Measurements from ENCODE around the gene PLA2G4A.

PLA2G4A gene
- long read RNA-seq, donor 1, partial matches to known transcripts: 0 of 4 reads
- long read RNA-seq, donor 1, other reads (novel, unspliced or antisense): 0 of 4 reads
- long read RNA-seq, donor 2: 0 reads
- long read RNA-seq, donor 3: 0 reads
- long read RNA-seq, donor 4: 0 reads
- long read RNA-seq, donor 5, partial matches to known transcripts: 0 of 1 reads
- long read RNA-seq, donor 5, other reads (novel, unspliced or antisense): 0 of 1 reads
- long read RNA-seq, donor 6, partial matches to known transcripts: 0 of 1 reads
- long read RNA-seq, donor 6, other reads (novel, unspliced or antisense): 0 of 1 reads
- long read RNA-seq, donor 7, partial matches to known transcripts: 0 of 1 reads
- long read RNA-seq, donor 7, other reads (novel, unspliced or antisense): 0 of 1 reads
- long read RNA-seq, donor 8, partial matches to known transcripts: 0 of 2 reads
- long read RNA-seq, donor 8, other reads (novel, unspliced or antisense): 0 of 2 reads

DNA sequence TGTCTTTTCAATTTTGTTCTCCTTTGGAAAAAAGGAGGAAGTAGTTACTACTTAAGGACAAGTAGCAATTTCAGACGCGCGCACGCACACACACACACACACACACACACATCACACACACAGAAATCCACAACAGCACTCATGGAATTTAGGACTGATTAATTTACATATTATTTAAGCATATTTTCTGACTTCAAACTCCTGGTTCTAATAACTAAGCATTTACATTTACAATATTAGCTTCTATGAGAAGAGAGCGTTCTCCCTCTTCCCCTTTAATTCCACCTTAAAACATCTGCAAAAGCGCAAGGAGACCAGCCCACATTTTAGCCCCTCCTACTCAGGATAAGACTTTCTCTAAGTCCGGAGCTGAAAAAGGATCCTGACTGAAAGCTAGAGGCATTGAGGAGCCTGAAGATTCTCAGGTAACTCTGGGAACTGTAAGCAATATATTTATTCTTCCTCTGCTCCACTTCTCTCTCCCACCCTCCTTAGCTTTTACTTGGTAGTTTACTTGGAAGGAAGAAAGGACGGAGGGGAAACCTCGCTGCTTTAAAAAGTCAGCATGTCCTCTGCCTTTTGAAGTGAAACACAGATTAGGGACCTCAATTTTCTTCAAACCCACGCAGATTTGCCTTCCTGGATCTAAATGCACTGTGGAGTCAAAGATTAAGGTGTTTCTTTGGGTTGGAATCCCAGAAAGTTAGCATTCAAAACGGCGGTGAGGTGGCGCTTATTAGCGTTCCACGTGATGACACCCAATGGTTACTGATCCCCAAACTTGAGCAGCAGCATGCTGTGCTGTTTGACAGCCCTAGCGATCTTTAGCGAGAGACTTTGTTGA is at the start of gene PLA2G4A:
Gene PLA2G4A (plus strand): TSS at position 339 of the 844 bp plus-strand sequence. CDS start 25,406 bp downstream, outside the sequence.
- peak; percentile 46 for DNase-seq

DNA sequence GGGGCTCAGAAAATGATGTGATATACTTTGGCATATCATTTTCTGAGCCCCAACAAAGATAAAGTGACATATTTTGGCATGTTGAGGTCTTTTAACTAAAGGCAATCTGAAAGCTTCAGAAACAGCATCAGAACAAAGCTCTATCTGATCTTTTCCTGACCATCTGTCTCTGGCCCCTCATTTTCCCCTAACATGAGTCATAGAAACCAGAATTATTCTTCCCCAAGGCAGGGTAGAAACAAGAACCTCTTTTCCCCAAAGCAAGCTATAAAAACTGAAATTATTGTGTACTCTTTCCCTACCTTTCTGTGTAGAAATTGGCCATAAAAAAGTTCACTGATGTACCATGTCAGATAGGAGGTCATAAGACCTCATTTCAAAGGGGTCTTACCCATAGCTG is 48.7 kb upstream of the PLA2G4A start:
- DNase-seq: no peak

DNA sequence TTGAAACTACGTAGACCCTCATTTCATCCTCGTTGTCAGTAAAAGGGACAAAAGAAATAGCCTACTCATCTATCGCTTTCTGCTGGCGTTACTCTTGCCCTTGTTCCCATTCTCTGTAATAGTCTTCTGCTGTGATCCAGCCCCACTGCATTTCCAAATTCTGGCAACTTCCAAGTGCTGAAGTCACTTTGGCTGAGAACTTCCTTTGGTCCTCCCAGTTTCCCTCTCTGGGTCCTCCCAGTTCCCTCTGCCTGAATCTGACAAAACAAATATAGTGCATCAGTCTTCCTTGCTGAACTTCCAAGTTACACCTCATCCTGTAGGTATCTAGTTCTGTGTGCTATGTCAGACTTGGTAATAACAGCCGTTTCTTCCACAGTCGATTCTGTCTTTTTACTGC is 47.0 kb upstream of the PLA2G4A start:
- DNase-seq: no peak

DNA sequence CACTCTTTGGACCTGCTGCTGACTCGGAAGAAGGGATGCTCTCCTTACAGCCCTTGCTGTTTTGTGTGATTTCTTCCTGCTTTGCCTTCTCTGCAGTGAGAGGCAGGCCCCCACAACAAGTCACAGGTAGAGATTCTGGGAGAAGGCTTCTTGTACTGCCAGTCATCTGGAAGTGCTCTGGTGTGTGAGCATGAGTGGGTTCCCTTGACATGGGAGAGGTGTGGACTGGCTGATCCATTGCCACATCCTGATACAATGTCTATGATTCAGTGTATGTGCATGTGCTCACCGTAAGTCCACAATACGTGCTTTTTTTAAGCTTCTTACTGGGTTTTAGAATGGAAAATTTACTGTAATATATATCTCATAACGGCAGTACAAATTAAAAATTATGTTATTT is 46.0 kb upstream of the PLA2G4A start:
- DNase-seq: no peak

DNA sequence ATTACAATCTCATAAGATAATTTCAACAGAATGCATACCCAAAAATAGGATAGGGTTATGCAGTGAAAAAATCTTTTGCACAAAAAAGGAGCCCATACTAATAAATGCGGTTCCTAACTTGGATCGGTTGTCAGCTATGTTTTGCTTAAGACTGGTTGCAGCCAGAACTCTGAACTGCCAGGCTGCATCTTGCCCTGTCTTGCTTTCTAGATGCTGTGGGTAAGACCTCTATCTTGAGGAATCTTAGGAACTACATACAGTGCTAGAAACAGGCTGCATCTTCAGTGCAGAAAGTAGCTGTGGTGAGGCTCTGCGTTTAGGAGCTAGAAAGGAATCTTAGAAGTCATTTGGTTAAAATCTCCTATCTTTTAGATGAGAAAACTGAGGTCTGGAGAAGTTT is 45.6 kb upstream of the PLA2G4A start:
- no peak for DNase-seq

DNA sequence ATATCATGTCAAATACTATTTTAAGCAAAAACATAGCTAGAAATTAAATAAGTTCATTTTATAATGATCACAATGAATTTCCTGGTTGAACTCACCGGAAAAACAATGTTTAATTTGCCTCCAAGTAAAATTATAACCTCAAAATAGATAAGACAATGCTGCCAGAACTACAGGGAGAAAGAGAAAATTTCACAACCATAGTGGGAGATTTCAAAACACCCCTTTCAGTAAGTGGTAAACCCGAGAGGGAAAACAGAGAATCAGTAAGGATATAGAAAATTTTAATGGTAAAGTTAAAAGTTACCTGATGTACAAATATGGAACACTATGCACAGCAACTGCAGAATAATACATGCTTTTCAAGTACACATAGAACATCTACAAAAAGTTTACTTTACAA is 43.2 kb upstream of the PLA2G4A start:
- DNase-seq: no peak

DNA sequence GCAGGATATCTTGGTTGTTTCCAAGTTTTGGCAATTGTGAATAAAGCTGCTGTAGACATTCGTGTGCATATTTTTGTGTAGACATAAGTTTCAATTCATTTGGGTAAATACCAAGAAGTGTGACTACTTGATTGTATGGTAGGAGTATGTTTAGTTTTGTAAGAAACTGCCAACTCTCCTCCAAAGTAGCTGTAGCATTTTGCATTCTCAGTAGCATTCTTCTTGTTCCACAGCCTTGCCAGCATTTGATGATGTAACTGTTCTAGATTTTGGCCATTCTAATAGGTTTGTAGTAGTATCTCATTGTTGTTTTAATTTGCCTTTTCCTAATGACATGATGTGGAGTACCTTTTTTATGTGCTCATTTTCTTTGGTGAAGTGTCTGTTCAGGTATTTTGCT is 38.6 kb upstream of the PLA2G4A start:
- DNase-seq: no peak

DNA sequence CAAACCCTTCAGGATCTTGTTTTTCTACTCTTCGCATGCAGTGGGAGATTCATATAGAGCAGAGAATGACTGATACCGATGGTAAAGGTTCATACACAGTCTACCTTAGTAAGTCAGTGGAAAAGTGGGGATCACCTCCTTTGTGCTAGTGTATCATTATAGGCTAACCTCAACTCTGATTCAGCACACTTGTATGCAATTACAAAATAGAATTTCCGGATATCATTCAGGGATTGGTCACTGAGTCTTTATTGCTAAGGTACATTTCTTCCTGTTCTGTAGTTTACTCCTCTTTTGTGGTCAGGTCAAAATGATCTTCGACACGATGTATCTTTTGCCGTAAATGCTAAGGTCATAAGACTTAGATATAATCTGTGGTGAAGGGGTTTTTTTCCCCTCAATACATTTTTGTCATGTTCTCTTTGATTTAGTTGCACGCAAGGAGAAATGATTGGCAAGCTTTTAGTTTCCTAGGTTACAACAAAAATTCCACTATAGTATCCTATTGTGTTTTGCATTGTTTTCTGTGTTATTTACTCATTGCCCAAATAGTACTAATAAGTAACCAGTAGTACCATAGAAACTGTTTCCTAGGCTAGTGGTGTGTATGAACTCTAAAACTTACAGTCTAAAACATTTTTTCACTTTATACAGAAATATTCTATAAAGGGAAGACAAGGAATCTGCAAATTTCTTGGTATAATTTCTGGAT is 35.7 kb upstream of the PLA2G4A start:
- DNase-seq: no peak

DNA sequence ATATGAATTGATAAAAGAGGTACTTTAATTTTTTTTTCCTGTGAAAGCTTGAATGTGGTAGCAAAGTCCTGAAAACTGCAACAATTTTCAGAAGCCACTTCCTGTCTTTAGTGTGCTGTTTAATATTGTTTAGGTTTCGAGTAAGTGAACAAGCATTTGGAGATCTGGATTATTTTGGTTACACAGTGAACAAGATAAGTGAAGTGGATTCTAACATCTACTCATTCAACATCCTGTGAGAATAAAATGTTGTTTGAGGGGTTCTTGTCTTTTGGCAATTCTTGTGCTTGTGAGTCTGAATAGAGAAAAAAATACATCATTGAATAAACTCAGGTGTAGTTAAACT is 35.2 kb upstream of the PLA2G4A start:
- DNase-seq: no peak

DNA sequence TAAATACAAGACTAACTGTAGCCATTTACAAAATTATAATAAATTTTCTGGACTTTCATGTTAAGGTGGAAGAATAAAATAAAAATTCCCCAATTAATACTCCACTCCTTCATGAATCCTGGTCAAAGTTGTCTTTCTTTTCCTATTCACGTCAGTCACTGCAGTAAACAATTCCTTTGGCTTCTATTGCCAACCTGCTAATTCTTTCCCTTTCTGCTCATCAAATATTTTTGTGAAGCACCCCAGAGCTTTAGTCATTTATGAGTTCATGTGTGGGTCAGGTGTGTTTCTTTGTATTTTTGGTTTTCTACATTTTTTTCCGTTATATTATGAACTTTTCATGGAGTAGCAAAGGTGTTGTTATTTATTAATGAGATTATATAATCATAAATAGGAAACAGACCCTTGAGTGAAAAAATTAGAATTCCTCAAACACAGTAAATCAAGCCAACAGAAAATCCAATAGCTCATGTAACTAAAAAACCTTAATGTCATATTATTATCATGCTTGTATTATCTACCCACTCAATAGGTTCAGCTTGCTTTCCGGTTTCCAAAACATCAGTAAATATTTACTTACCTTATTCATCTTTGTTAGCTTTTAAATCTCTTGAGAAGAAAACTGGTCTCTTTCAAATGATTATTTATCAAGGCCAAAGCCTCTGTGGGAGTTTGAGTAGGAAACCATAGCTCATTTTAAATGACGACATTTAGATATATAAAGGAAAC is 29.6 kb upstream of the PLA2G4A start:
- no peak for DNase-seq

DNA sequence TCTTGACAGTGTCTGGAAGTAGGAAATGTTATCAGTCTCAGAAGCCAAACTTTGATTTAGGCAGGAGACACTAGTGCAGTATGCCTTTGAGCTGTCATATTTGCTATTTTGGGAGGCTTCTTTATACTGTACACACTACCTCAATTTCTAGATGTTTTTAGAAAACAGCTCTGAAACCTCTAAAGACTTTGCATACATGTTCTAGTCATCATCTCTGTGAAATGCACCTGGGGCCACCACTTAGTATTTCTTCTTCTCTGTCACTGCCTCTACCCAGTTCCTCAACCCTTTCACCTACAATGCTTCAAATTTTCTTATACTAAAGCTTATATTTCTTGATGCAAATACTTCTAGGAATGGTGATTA is 29.1 kb upstream of the PLA2G4A start:
- no peak for DNase-seq

DNA sequence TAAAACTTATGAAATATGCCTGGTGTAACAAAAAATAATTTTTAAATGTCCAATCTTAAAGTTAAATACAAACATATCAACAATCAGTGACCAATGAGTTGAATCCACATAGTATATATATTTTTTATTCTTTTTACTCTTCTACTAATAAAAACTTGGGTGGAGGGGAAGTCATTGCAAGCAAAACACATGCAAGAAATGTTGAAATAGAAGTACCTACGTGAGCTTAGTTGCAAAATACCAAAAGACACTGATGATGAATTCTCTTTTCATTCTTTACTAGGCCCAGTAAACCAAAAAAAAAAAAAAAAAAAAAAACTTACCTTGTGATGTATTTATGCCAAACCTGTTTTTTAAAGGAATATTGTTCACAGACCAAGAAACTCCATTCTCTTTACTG is 26.4 kb upstream of the PLA2G4A start:
- no peak for DNase-seq

DNA sequence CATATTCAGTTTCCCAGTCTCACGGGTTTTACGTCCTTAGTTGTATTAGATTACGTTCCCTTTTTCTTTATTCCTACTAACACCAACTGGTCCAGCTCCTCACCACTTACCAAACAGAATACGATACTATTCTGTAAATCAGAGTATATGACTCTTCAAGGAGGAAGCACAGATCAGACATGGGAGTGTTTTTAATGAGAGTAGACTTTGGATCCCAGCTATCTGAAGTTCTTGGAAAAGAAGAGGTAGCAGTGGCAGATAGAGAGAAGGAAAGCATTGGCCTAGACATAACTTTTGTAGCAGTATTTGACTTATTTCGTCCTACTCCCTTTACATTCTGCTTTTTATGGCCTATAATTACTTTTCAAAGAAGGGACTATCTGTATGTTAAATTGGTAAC is 24.1 kb upstream of the PLA2G4A start:
- DNase-seq: no peak

DNA sequence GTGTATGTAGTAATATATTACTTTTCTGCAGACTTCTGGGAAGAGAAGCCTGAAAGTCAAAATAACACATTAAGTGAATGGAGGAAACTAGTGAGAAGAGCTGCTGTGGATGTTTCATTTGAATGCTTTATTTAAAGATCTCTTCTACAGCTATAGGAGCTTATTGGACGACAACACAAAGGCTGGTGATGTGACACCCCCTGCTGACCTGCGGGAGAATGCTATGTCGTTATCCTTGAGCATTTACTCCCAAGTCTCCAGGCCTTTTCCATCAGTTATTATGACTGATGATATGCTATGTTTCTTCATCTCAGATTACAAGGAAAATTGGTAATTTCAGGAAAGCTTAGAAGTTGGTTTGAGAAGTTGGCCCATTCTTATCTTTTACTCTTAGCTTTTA is 22.3 kb upstream of the PLA2G4A start:
- no peak for DNase-seq

DNA sequence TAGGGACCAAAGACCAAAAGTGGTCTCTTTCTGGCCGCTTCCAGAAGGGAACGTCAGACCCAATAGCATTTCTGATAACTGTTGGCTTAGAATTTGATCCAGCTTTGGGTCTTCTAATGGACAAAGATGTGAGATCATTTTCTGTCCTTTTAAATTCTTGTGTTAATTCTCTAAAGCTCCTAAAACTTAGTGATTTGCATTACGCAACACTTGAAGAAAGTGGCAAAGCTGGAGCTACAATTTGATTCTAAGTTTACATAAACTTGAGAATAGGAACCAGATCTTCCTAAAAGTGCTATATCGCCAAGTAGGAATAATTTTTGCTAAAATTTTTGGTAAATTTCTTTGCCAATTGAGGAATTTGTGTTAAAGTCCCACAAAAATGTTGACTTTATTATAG is 21.6 kb upstream of the PLA2G4A start:
- DNase-seq: no peak

DNA sequence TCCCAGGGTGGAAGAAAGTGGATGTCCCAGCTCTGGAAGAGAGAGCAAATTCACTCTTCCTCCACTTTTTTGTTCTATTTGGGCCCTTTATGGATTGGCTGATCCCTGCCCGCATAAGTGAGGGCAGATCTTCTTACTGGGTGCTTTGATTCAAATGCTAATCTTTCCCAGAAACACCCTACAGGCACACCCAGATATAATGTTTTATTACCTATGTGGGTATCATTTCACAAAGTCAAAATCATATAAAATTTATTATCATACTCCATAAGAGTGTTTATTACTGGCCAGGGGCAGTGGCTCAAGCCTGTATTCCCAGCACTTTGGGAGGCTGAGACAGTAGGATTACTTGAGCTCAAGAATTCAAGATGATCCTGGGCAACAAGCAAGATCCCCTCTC is 16.9 kb upstream of the PLA2G4A start:
- DNase-seq: no peak

DNA sequence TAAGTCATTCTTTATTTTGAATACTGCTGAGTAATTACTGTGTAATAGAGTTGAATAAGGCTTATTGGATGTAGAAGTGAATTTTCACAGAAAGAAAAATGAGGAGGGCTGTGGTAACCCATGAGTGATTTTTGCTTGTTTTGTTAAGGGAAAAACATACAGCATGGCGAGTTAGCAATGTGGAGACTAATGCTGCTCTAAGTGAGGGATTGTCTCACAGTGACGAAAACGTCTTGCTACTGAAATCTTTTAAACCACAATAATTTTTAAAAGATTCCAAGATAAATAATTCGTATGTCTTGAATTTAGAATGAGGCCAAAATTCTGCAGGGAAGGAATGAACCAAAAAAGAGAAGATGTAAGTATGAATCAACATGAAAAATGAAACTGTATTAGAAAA is 16.2 kb upstream of the PLA2G4A start:
- DNase-seq: no peak

DNA sequence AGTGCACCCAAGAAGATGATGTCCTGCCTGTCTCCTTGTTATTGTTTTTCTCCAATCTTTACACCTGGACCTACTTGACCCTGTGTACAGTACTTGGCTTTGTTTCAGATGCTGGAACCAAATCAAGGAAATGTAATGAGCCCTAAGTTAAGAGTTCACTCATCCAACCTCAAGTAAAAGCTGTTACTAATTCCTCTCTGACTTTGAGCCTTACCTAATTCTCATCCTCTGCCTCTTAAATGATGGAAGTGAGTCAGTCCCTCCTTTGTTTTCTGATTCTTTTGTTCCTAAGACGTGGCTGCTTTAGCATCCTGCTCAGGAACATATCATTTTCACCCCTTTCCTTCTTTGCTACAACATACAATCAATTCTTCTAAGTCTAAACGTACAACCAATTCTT is 15.3 kb upstream of the PLA2G4A start:
- DNase-seq: no peak

DNA sequence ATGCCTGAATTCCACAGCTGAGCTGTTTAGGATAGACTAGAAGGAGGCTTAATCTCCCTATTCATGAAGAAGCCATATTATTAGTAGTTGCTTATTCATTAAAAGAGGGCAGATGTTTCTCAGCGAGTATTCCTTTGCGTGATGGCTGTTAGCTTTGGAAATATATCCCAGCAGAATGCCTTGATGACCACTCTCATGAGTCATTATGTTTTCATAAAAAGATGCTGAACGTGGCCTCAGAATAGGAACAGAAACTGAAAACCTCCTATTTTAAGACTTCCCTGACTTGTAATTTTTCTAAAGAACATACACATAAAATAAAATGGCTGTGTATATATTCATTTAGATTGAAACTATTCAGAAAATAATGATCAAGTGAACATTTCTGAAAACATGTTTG is 9.6 kb upstream of the PLA2G4A start:
- no peak for DNase-seq

DNA sequence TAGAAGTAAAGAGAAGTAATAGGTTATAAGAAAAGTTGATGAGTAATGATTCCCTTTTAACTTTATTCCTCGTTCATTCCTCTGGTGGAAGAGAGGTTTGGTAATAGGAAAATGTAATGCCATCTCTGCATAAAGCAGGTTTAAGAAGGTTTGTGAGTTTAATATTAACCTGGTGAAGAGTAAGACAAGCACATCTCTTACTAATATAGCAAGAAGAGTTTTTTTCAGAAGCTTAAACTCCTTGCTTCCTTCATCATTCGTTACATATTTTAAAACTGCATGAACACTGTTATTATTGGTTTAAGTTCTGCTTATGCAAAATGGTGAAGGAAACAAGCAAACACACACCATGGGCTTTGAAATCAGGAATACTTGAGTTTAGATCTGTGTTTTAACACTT is 9.2 kb upstream of the PLA2G4A start:
- no peak for DNase-seq

DNA sequence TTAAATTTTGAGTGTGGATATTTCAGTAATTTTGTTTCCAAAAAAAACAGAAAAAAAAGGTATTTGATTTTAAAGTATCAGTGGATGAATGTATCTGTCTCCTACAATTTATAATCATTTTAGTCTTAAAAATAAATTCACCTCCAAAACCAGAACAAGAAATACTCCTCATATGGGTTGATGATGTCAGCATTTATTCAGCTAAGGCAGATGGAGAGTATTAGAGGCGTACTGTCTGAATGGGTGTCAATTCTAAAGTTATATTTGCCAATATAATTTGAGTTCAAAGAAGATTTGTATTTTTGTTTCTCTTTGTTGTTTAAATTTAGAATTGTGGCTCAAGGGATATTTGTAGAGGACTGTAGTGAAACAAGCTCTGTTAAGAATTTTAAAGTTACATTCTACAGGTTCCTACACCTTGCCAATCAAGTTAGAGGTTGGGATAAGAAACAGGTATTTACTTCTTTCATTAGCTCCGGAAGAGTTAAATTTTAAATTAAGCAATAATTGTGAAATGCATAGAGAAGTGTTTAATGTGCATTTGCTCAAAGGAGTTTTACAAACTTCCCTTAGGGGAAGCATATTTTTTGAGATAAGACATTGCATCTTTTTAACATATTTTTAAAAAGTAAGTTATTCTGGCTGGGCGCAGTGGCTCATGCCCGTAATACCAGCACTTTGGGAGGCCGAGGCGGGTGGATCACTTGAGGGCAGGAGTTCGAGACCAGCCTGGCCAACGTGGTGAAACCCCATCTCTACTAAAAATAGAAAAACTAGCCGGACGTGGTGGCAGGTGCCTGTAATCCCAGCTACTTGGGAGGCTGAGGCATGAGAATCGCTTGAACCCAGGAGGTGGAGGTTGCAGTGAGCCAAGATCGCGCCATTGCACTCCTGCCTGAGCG is 1.2 kb downstream of the PLA2G4A start:
- no peak for DNase-seq
